IPS-18a (cell line): ENCODE measurements around the gene ANKMY2.

Source experiments
- H3K27ac ChIP-seq: one replicate; pipeline ENCODE4 v1.5.1; 2013; ENCODE audit warnings: low read length
- H3K27me3 ChIP-seq: one replicate; pipeline ENCODE4 v1.6.1; 2013; ENCODE audit warnings: mild to moderate bottlenecking, low read length; ENCODE audit not compliant: control insufficient read depth, insufficient read depth
- H3K36me3 ChIP-seq: one replicate; pipeline ENCODE4 v1.6.1; 2013; ENCODE audit warnings: low read depth, low read length; ENCODE audit not compliant: control insufficient read depth
- H3K4me1 ChIP-seq: one replicate; pipeline ENCODE4 v1.6.1; 2013; ENCODE audit warnings: low read depth, low read length; ENCODE audit not compliant: control insufficient read depth
- H3K4me3 ChIP-seq: one replicate; pipeline ENCODE4 v1.5.1; 2013; ENCODE audit warnings: low read length
- H3K9ac ChIP-seq: one replicate; pipeline ENCODE4 v1.6.1; 2013; ENCODE audit warnings: mild to moderate bottlenecking, low read length, moderate library complexity
- H3K9me3 ChIP-seq: one replicate; pipeline ENCODE4 v1.6.1; 2013; ENCODE audit warnings: low read depth, low read length; ENCODE audit not compliant: control insufficient read depth

The ANKMY2 gene

GRCh38 chr7:16589881-16590280 lies 55.7 kb downstream of the ANKMY2 start:
- no peak overlapping the region for H3K27ac ChIP-seq
- no peaks in the 10 kb centered on the region for H3K9me3 ChIP-seq
- H3K4me1 ChIP-seq = no peaks in the 10 kb centered on the region
- no peak overlapping the region for H3K4me3 ChIP-seq
- H3K27me3 ChIP-seq = no peaks in the 10 kb centered on the region
- no peaks in the 10 kb centered on the region for H3K36me3 ChIP-seq
- H3K9ac ChIP-seq = no peak overlapping the region

- Histone ChIP-seq H3K36me3 (no peaks in the 10 kb centered on the region), H3K4me3 (no peak overlapping the region), H3K9me3 (no peaks in the 10 kb centered on the region), H3K27ac (no peak overlapping the region), H3K4me1 (no peaks in the 10 kb centered on the region), H3K27me3 (no peaks in the 10 kb centered on the region), H3K9ac (no peak overlapping the region)
Observed at GRCh38 chr7:16587790-16588189, 57.8 kb downstream of the ANKMY2 start.

GRCh38 chr7:16587129-16587528 lies 58.4 kb downstream of the ANKMY2 start:
- H3K36me3 ChIP-seq = no peaks in the 10 kb centered on the region
- H3K27ac ChIP-seq = no peak overlapping the region
- no peak overlapping the region for H3K9ac ChIP-seq
- no peaks in the 10 kb centered on the region for H3K4me1 ChIP-seq
- H3K9me3 ChIP-seq = no peaks in the 10 kb centered on the region
- H3K4me3 ChIP-seq = no peak overlapping the region
- H3K27me3 ChIP-seq = no peaks in the 10 kb centered on the region

- no peak overlapping the region for H3K27ac ChIP-seq
- no peaks in the 10 kb centered on the region for H3K36me3 ChIP-seq
- H3K27me3 ChIP-seq = no peaks in the 10 kb centered on the region
- no peaks in the 10 kb centered on the region for H3K9me3 ChIP-seq
- H3K9ac ChIP-seq = no peak overlapping the region
- H3K4me3 ChIP-seq = no peak overlapping the region
- H3K4me1 ChIP-seq = no peaks in the 10 kb centered on the region
Observed at GRCh38 chr7:16586081-16586874, 59.3 kb downstream of the ANKMY2 start.

GRCh38 chr7:16585540-16585939 lies 60.0 kb downstream of the ANKMY2 start:
- Histone ChIP-seq H3K9me3 (no peaks in the 10 kb centered on the region), H3K27me3 (no peaks in the 10 kb centered on the region), H3K4me3 (no peak overlapping the region), H3K36me3 (no peaks in the 10 kb centered on the region), H3K9ac (no peak overlapping the region), H3K27ac (no peak overlapping the region), H3K4me1 (no peaks in the 10 kb centered on the region)

GRCh38 chr7:16583834-16584233 lies 61.7 kb downstream of the ANKMY2 start:
- H3K27me3 ChIP-seq = no peaks in the 10 kb centered on the region
- no peak overlapping the region for H3K9ac ChIP-seq
- H3K9me3 ChIP-seq = no peaks in the 10 kb centered on the region
- no peak overlapping the region for H3K4me3 ChIP-seq
- H3K36me3 ChIP-seq = no peaks in the 10 kb centered on the region
- H3K27ac ChIP-seq = no peak overlapping the region
- no peaks in the 10 kb centered on the region for H3K4me1 ChIP-seq

GRCh38 chr7:16581286-16581685 lies 64.3 kb downstream of the ANKMY2 start:
- Histone ChIP-seq H3K4me3 (no peak overlapping the region), H3K27ac (no peak overlapping the region), H3K27me3 (no peaks in the 10 kb centered on the region), H3K9ac (no peak overlapping the region), H3K36me3 (no peaks in the 10 kb centered on the region), H3K9me3 (no peaks in the 10 kb centered on the region), H3K4me1 (no peaks in the 10 kb centered on the region)

- H3K9ac ChIP-seq = no peak overlapping the region
- no peaks in the 10 kb centered on the region for H3K36me3 ChIP-seq
- H3K4me1 ChIP-seq = no peaks in the 10 kb centered on the region
- H3K27me3 ChIP-seq = no peaks in the 10 kb centered on the region
- H3K9me3 ChIP-seq = no peaks in the 10 kb centered on the region
- H3K27ac ChIP-seq = no peak overlapping the region
- H3K4me3 ChIP-seq = no peak overlapping the region
Observed at GRCh38 chr7:16579216-16579615, 66.3 kb downstream of the ANKMY2 start.

- Histone ChIP-seq H3K4me1 (no peaks in the 10 kb centered on the region), H3K9ac (no peak overlapping the region), H3K27ac (no peak overlapping the region), H3K4me3 (no peak overlapping the region), H3K27me3 (no peaks in the 10 kb centered on the region), H3K36me3 (no peaks in the 10 kb centered on the region), H3K9me3 (no peaks in the 10 kb centered on the region)
Observed at GRCh38 chr7:16571941-16572340, 73.6 kb downstream of the ANKMY2 start.

- Histone ChIP-seq H3K27me3 (no peaks in the 10 kb centered on the region), H3K9me3 (no peaks in the 10 kb centered on the region), H3K4me3 (no peak overlapping the region), H3K36me3 (no peaks in the 10 kb centered on the region), H3K4me1 (no peaks in the 10 kb centered on the region), H3K9ac (no peak overlapping the region), H3K27ac (no peak overlapping the region)
Observed at GRCh38 chr7:16564909-16565426, 80.6 kb downstream of the ANKMY2 start.

GRCh38 chr7:16564023-16564380 lies 81.6 kb downstream of the ANKMY2 start:
- H3K36me3 ChIP-seq = no peaks in the 10 kb centered on the region
- H3K4me1 ChIP-seq = no peaks in the 10 kb centered on the region
- H3K9me3 ChIP-seq = no peaks in the 10 kb centered on the region
- no peaks in the 10 kb centered on the region for H3K27me3 ChIP-seq
- H3K4me3 ChIP-seq = no peak overlapping the region
- H3K9ac ChIP-seq = no peak overlapping the region
- no peak overlapping the region for H3K27ac ChIP-seq
